ENCODE measurements around the gene SLC12A7. TPM values are rescaled to one million over a fixed set of nuclear protein-coding genes. Genes with fewer than 3 reads are reported as not detected.

The SLC12A7 gene
- total RNA-seq, 1 donor from 2014 or later: 80.8 TPM

- no peak for DNase-seq (ENCODE audit: low spot score, unreplicated experiment)
- Mint-ChIP-seq H3K9me3 (ENCODE audit: low read depth) (no peaks in the 10 kb centered on the region), H3K36me3 (ENCODE audit: insufficient read depth) (no peaks in the 10 kb centered on the region), H3K4me1 (ENCODE audit: low read depth) (peaks cover 23% of the 10 kb centered on the region), H3K27ac (no peak overlapping the region), H3K4me3 (ENCODE audit: low read depth) (no peak overlapping the region), H3K27me3 (peaks cover 16% of the 10 kb centered on the region)
- TF ChIP-seq CTCF (IDR thresholded peaks at IDR 0.05; ENCODE audit: unreplicated experiment): no peak
Measured at GRCh38 chr5:1131726-1132125, 19.9 kb upstream of the SLC12A7 start.

- Mint-ChIP-seq H3K27me3 (peaks cover 18% of the 10 kb centered on the region), H3K27ac (no peak overlapping the region), H3K9me3 (ENCODE audit: low read depth) (no peaks in the 10 kb centered on the region), H3K36me3 (ENCODE audit: insufficient read depth) (no peaks in the 10 kb centered on the region), H3K4me1 (ENCODE audit: low read depth) (peaks cover 24% of the 10 kb centered on the region), H3K4me3 (ENCODE audit: low read depth) (no peak overlapping the region)
- no peak for TF ChIP-seq CTCF (IDR thresholded peaks at IDR 0.05; ENCODE audit: unreplicated experiment)
- no peak for DNase-seq (ENCODE audit: low spot score, unreplicated experiment)
Measured at GRCh38 chr5:1131191-1131621, 19.3 kb upstream of the SLC12A7 start.

- peaks cover 13% of the 10 kb centered on the region for H3K27me3 Mint-ChIP-seq
Measured at GRCh38 chr5:1130218-1130946, 18.5 kb upstream of the SLC12A7 start.

DNA sequence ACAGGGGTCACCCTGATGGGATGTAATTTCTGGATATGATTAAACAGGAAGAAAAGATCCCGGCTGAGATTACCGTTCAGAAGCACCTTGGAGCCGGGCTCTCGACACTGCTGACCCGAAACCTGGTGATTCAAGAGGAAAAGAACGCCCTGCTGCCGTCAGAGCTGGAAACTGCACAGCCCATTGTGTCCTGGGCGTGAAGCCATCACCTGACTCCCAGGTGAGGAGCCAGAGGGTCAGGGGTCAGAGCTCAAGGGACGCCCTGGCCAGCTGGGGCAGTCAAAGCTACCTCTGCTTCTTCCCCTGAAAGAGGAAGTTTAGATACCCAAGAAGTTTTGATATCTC, 17.8 kb upstream of the SLC12A7 start:
- Mint-ChIP-seq H3K4me3 (ENCODE audit: low read depth) (no peak overlapping the region), H3K27me3 (peaks cover 18% of the 10 kb centered on the region), H3K36me3 (ENCODE audit: insufficient read depth) (no peaks in the 10 kb centered on the region), H3K4me1 (ENCODE audit: low read depth) (peaks cover 28% of the 10 kb centered on the region), H3K27ac (no peak overlapping the region), H3K9me3 (ENCODE audit: low read depth) (peaks cover 1% of the 10 kb centered on the region)
- TF ChIP-seq CTCF (IDR thresholded peaks at IDR 0.05; ENCODE audit: unreplicated experiment): no peak
- DNase-seq (ENCODE audit: low spot score, unreplicated experiment): no peak

More at GRCh38 chr5:1130218-1130946, 18.5 kb upstream of the SLC12A7 start:
- no peak overlapping the region for H3K4me3 Mint-ChIP-seq (ENCODE audit: low read depth)
- no peaks in the 10 kb centered on the region for H3K36me3 Mint-ChIP-seq (ENCODE audit: insufficient read depth)
- DNase-seq (ENCODE audit: low spot score, unreplicated experiment): peak; percentile 51
- H3K9me3 Mint-ChIP-seq (ENCODE audit: low read depth): no peaks in the 10 kb centered on the region
- peaks cover 24% of the 10 kb centered on the region for H3K4me1 Mint-ChIP-seq (ENCODE audit: low read depth)
- peak overlapping the region; percentile 89 for H3K27ac Mint-ChIP-seq
- no peak for TF ChIP-seq CTCF (IDR thresholded peaks at IDR 0.05; ENCODE audit: unreplicated experiment)

GRCh38 chr5:1128977-1129710, 17.3 kb upstream of the SLC12A7 start:
- no peak for TF ChIP-seq CTCF (IDR thresholded peaks at IDR 0.05; ENCODE audit: unreplicated experiment)
- Mint-ChIP-seq H3K27ac (no peak overlapping the region), H3K9me3 (ENCODE audit: low read depth) (peaks cover 6% of the 10 kb centered on the region), H3K36me3 (ENCODE audit: insufficient read depth) (no peaks in the 10 kb centered on the region), H3K27me3 (peaks cover 21% of the 10 kb centered on the region), H3K4me1 (ENCODE audit: low read depth) (peaks cover 31% of the 10 kb centered on the region), H3K4me3 (ENCODE audit: low read depth) (no peak overlapping the region)
- no peak for DNase-seq (ENCODE audit: low spot score, unreplicated experiment)
